Effector memory CD4-positive, alpha-beta T cell (primary cell): Measurements from ENCODE around the gene C20orf144.
"Not testable (repeated sequence)": the region's sequence is repeated elsewhere in the genome, so short reads cannot be mapped to it uniquely, and the experiment has no call there.

Experiments
- DNase-seq, 3 donors: peaks; one replicate each; pipeline ENCODE4 v3.0.0-alpha.2; 2020
- H3K27ac ChIP-seq: 2 replicates; pipeline ENCODE4 v1.7.0; 2013; ENCODE audit warnings: mild to moderate bottlenecking, low read length, moderate library complexity; ENCODE audit not compliant: insufficient read depth, poor library complexity, severe bottlenecking
- H3K27me3 ChIP-seq: replicated peaks from 2 replicates; pipeline ENCODE4 v1.7.0; 2013; ENCODE audit warnings: mild to moderate bottlenecking, low read length; ENCODE audit not compliant: insufficient read depth, control insufficient read depth, poor library complexity, severe bottlenecking
- H3K36me3 ChIP-seq: 2 replicates; pipeline ENCODE4 v1.7.0; 2013; ENCODE audit warnings: mild to moderate bottlenecking, low read length, moderate library complexity; ENCODE audit not compliant: control insufficient read depth, insufficient read depth
- H3K4me1 ChIP-seq: 2 replicates; pipeline ENCODE4 v1.7.0; 2013; ENCODE audit warnings: low read length, mild to moderate bottlenecking; ENCODE audit not compliant: control insufficient read depth, insufficient read depth, poor library complexity, severe bottlenecking
- H3K4me3 ChIP-seq: 2 replicates; pipeline ENCODE4 v1.7.0; 2013; ENCODE audit warnings: low read length, low read depth, mild to moderate bottlenecking; ENCODE audit not compliant: insufficient read depth, poor library complexity, severe bottlenecking
- H3K9me3 ChIP-seq: 2 replicates; pipeline ENCODE4 v1.7.0; 2013; ENCODE audit warnings: mild to moderate bottlenecking, low read length, moderate library complexity; ENCODE audit not compliant: control insufficient read depth
- total RNA-seq, 3 donors: gene quantifications; one replicate each; lab custom pipeline; 2026; lab: John Stamatoyannopoulos, UW

Gene C20orf144
- total RNA-seq: 0.19 to 1.0 (median 0.86) reads per million in 3 donors

DNA sequence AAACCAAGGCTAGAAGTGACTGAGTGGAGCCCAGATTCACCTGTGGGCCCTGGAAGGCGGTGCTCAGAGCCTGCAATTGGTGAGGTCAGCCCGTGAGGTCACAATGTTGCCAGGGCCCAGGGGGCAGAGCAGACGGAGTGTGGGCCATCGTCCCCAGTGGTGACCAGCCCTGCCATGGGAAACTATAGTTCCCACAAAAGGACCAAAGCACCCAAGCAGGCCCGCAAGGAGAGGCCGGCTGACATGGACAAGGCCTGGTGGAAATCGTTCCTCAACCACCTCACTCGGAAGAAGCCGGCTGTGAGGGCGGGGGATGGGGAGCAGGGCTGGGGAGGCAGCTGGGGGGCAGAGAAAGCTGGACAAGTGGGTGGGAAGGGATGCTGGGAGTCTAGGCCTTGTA lies at the start of gene C20orf144:
Gene C20orf144, plus strand, starts transcription at position 156 of the 400 bp plus-strand sequence. Its CDS starts 19 bp downstream, at position 175.
- Histone ChIP-seq H3K4me3 (peak within 1 kb of the TSS; percentile 74), H3K27ac (peak within 1 kb of the TSS; percentile 82), H3K9me3 (no peaks in the 10 kb centered on the region), H3K36me3 (no peaks in the 10 kb centered on the region), H3K4me1 (peaks cover 29% of the 10 kb centered on the region), H3K27me3 (no peaks in the 10 kb centered on the region)
- no peak for DNase-seq

DNA sequence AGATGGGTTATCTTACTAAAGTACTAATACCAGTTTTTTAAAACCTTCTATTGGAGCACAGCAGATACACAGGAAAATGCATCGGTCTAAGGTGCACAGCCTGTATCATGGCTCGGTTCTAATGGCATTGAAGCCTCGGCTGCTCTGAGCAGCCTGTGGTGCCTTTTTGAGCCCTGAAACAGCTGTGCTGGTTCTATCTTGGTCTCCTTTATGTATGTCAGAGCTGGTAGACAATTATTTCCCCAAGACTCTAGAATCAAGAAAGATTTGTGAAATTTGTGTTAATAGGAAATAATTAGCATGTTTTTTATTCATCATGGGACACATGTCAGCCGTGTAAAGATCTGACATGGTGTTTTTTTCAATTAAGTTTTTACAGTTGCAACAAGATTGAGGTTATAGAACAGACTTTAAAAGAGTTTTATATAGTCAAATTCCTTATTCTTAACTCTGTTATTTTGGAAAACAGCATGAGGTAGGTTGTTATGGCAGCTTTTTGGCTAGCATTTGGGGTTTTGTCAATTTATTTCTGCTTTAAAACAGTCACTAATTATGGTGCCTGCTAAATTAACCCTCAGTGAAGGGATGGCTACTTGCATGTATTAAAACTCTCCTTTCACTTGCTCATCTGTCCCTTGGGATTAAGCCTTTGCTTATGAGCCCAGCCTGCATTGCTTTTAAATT lies 40.3 kb upstream of the C20orf144 start:
- no peak overlapping the region for H3K4me3 ChIP-seq
- H3K27ac ChIP-seq: no peak overlapping the region
- H3K4me1 ChIP-seq: peaks cover 6% of the 10 kb centered on the region
- peaks cover 9% of the 10 kb centered on the region for H3K36me3 ChIP-seq
- H3K27me3 ChIP-seq: no peaks in the 10 kb centered on the region
- no peaks in the 10 kb centered on the region for H3K9me3 ChIP-seq
- DNase-seq: no peak

DNA sequence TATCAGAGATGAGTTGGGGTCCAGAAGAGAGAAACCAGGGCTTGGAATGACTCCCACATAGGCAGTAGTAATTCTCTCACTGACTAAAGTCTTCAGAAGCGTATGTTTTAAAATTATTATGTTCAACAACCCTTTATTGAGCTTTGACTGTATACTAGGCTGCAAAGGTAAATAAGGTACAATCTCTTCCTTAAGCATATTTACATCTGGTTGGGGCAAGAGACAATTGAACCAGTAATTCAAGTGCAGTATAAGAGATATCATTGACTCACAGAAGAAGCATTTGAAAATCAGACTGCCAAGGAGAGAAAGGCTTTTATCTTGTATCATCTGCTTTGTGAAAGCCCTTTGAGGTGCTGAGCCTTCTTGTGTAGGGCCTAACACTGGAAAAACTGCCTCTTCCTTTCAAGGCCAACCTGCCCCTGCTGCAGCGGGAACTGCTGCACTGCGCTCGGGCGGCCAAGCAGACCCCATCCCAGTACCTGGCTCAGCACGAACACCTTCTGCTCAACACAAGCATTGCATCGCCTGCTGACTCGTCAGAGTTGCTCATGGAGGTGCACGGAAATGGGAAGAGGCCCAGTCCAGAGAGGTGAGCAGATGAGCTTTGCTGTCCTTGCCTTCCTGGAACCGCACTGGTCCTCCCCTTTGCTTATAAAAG lies 39.3 kb upstream of the C20orf144 start:
- Histone ChIP-seq H3K36me3 (peaks cover 9% of the 10 kb centered on the region), H3K27me3 (no peaks in the 10 kb centered on the region), H3K27ac (no peak overlapping the region), H3K4me1 (peaks cover 6% of the 10 kb centered on the region), H3K9me3 (no peaks in the 10 kb centered on the region), H3K4me3 (no peak overlapping the region)
- DNase-seq: no peak

DNA sequence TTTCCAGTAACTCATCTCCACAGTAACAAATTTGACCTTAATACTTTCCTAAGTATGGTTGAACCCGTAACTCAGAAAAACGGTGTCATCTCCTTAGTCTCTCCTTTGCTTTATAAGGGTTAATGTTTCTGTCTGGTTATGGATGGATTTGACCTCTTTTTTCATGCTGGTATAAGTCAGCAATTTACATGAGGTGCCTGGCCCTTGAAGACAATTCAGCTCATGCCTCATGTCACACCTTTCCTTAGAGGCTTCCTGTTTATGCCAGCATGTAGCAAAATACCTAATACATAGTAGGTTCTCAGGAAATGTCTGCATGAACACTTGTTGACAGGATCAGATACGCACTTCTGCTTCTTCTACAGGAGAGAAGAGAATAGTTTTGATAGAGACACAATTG lies 37.7 kb upstream of the C20orf144 start:
- H3K36me3 ChIP-seq: peaks cover 14% of the 10 kb centered on the region
- DNase-seq: no peak
- H3K4me3 ChIP-seq: no peak overlapping the region
- no peaks in the 10 kb centered on the region for H3K27me3 ChIP-seq
- H3K9me3 ChIP-seq: no peaks in the 10 kb centered on the region
- H3K27ac ChIP-seq: no peak overlapping the region
- H3K4me1 ChIP-seq: peaks cover 6% of the 10 kb centered on the region

DNA sequence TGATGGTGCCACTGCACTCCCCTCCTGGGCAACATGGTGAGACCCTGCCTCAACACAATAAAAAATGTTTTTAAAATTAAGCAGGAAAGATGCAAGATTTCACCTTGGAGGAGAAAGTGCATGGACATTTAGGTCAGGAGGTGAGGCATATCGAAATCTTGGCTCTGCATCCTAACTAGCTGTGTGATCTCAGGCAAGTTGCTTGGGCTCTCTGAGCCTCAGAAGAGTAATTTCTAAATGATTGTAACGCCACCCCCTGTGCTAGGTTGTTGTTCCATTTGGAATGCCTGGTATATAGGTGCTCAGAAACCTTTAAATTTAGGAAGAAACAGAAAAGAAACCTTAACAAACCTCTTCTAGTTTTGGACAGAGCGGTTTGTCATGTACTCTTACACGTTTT lies 35.9 kb upstream of the C20orf144 start:
- no peak for DNase-seq
- peaks cover 23% of the 10 kb centered on the region for H3K36me3 ChIP-seq
- no peaks in the 10 kb centered on the region for H3K9me3 ChIP-seq
- peaks cover 6% of the 10 kb centered on the region for H3K4me1 ChIP-seq
- H3K27ac ChIP-seq: no peak overlapping the region
- H3K4me3 ChIP-seq: no peak overlapping the region
- H3K27me3 ChIP-seq: no peaks in the 10 kb centered on the region

DNA sequence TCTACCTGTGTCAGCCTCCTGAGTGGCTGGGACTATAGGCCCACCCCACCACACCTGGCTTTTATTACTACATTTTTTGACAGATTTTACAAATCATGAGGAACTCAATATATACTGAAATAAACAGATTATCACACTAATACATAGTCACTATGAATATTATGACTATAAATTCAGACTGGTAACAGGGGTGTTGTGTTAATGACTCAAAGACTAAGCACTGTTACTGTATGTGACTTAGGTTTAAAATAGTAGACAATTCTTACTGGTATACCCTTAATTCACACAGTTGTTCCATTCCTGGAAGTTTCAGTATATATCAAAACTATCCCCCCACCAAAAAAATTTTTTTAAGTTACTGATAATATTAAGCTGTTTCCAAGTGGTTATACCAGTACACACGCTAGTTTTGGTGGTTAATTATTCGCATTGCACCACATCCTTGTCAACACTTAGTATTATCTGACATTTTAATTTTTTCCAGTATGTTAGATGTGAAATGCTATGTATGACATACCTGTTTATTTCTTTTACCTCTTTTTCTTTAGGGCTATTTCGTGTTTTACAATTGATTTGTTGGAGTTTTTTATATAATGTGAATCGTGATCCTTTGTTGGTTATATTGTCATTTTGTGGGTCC lies 34.4 kb upstream of the C20orf144 start:
- no peak for DNase-seq
- no peaks in the 10 kb centered on the region for H3K9me3 ChIP-seq
- H3K27ac ChIP-seq: no peak overlapping the region
- H3K4me1 ChIP-seq: peaks cover 6% of the 10 kb centered on the region
- H3K4me3 ChIP-seq: no peak overlapping the region
- no peaks in the 10 kb centered on the region for H3K27me3 ChIP-seq
- H3K36me3 ChIP-seq: peaks cover 23% of the 10 kb centered on the region

DNA sequence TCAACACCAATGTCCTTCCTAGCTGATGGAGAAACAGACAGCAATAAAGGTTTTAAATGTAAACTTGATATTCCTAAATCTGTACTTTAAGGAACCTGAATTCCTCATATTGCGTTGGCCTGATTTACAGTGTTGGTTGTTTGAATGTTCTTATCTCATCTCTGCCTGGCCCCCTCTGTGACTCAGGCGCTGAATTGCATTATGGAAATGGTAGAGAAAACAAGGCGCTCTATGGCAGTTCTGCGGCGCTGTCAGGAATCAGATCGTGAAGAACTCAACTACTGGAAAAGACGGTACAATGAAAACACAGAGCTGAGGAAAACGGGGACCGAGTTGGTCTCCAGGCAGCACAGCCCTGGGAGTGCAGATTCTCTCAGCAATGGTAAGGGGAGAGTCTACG lies 32.6 kb upstream of the C20orf144 start:
- Histone ChIP-seq H3K4me1 (peaks cover 5% of the 10 kb centered on the region), H3K4me3 (no peak overlapping the region), H3K36me3 (peaks cover 23% of the 10 kb centered on the region), H3K9me3 (no peaks in the 10 kb centered on the region), H3K27me3 (no peaks in the 10 kb centered on the region), H3K27ac (no peak overlapping the region)
- DNase-seq: no peak

DNA sequence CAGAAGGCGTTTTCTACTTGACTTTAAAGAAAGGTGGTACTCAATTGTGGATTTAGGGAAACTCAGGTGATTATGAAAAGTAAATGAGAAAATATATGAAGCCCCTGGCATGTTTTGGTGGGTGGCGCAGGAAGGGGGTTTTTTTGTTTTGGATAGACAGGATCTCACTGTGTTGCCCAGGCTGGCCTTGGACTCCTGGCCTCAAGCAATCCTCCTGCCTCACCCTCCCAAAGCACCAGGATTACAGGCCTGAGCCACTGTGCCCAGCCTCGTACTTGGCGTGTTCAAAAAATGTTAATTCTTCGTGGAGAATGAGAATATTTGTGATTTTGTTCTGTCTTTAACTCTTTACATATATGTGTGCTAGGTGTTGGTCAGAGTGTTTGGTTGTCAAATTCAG lies 32.1 kb upstream of the C20orf144 start:
- no peak overlapping the region for H3K27ac ChIP-seq
- no peaks in the 10 kb centered on the region for H3K9me3 ChIP-seq
- H3K4me3 ChIP-seq: no peak overlapping the region
- H3K27me3 ChIP-seq: no peaks in the 10 kb centered on the region
- peaks cover 23% of the 10 kb centered on the region for H3K36me3 ChIP-seq
- no peak for DNase-seq
- peaks cover 4% of the 10 kb centered on the region for H3K4me1 ChIP-seq

DNA sequence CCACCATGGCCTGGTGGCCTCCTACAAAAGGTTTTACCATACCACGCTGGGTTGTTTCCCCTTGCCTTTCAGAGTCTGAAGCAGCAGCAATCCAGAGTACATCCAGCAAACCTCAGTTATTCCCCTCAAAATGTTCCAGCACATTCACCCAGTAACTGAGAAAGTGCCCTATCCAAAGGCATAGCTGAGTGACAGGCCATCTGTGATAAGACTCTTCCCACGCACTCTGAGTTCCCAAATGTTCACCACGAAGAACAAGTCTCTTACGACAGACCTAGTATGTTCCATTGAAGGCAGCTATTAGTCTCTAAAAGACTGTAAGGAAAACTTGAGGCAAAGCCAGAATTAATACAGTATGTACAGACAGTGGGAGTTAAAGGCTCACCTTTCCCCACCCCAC lies 31.6 kb upstream of the C20orf144 start:
- no peak overlapping the region for H3K27ac ChIP-seq
- H3K27me3 ChIP-seq: no peaks in the 10 kb centered on the region
- H3K4me1 ChIP-seq: peaks cover 4% of the 10 kb centered on the region
- H3K36me3 ChIP-seq: peaks cover 23% of the 10 kb centered on the region
- DNase-seq: no peak
- H3K9me3 ChIP-seq: no peaks in the 10 kb centered on the region
- no peak overlapping the region for H3K4me3 ChIP-seq

DNA sequence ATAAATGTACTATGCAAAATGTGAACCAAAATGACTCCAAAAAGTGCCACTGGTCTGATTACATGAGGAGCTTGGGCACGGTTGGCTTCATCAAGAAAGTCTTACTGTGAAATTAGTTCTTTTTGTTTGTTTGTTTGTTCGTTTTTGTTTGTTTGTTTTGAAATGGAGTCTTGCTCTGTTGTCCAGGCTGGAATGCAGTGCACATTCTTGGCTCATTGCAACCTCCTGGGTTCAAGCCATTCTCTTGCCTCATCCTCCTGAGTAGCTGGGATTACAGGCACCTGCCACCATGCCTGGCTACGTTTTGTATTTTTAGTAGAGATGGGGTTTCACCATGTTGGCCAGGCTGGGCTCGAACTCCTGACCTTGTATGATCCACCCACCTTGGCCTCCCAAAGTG lies 30.2 kb upstream of the C20orf144 start:
- not testable (repeated sequence) for H3K4me1 ChIP-seq, DNase-seq, H3K27ac ChIP-seq, H3K27me3 ChIP-seq, H3K4me3 ChIP-seq, H3K9me3 ChIP-seq
- peaks cover 20% of the 10 kb centered on the region for H3K36me3 ChIP-seq
